ENCODE results near the gene TUB. TPM values are rescaled to one million over a fixed set of nuclear protein-coding genes. Genes with fewer than 3 reads are reported as not detected.
A peak's percentile ranks its signal among the peaks of the same experiment; 100 is the strongest.

TUB gene
- polyA plus RNA-seq, 4 donors: 0.54 to 8.8 (median 3.5) TPM; not detected in 1

GRCh38 chr11:8061555-8062428, 19.2 kb upstream of the TUB start:
- DNase-seq: no peak
- Histone ChIP-seq H3K36me3 (ENCODE audit: control insufficient read depth in 3 of 3, insufficient read depth in 2 of 3, low read depth in 1 of 3, low read length in 3 of 3) (no peaks in the 10 kb centered on the region), H3K9me3 (ENCODE audit: control insufficient read depth in 2 of 2, insufficient read depth in 1 of 2, low read depth in 1 of 2, low read length in 1 of 2) (no peaks in the 10 kb centered on the region), H3K4me1 (ENCODE audit: control insufficient read depth in 3 of 3, insufficient read depth in 2 of 3, low read depth in 1 of 3, low read length in 2 of 3) (peaks cover 0 to 5% (median 0%) of the 10 kb centered on the region in 3 donors), H3K27me3 (ENCODE audit: control insufficient read depth in 3 of 3, insufficient read depth in 3 of 3, low read length in 3 of 3) (no peaks in the 10 kb centered on the region), H3K4me3 (ENCODE audit: low read depth in 1 of 3, low read length in 3 of 3) (no peak overlapping the region), H3K27ac (ENCODE audit: low read depth in 1 of 3, low read length in 2 of 3) (no peak overlapping the region)
- FAIRE-seq: no peak
- 91 to 94% (median 91%) methylated on average over 21 to 22 of the region's 22 CpGs for WGBS, 3 donors

DNA sequence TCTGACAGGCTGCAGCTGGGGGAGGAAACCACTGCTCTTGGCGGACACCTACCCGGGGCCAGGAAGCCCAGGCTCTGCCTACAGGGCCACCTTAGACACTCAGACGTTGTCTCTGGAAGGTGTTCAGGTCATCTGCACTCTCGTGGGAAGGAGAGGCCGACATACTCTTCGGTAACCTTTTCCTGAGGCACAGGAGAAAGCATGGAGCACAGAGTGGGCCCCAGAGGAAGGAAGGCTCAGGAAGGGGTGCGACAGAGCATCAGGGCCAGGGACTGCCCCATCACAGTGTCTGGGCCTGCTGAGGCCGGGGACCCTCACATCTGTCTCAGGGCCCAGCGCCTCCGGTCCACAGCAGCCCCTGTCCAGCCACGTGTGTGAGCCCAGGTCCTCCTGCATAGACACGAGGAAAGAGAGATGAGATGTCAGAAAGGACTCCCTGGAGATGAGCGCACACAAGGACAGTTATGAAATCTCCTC, 18.2 kb upstream of the TUB start:
- no peaks in the 10 kb centered on the region for H3K27me3 ChIP-seq (ENCODE audit: control insufficient read depth in 3 of 3, insufficient read depth in 3 of 3, low read length in 3 of 3)
- H3K4me1 ChIP-seq (ENCODE audit: control insufficient read depth in 3 of 3, insufficient read depth in 2 of 3, low read depth in 1 of 3, low read length in 2 of 3): peaks cover 0 to 3% (median 0%) of the 10 kb centered on the region in 3 donors
- H3K27ac ChIP-seq (ENCODE audit: low read depth in 1 of 3, low read length in 2 of 3): peak overlapping the region in 1 of 3 donors; percentile 9
- H3K9me3 ChIP-seq (ENCODE audit: control insufficient read depth in 2 of 2, insufficient read depth in 1 of 2, low read depth in 1 of 2, low read length in 1 of 2): no peaks in the 10 kb centered on the region
- H3K4me3 ChIP-seq (ENCODE audit: low read depth in 1 of 3, low read length in 3 of 3): no peak overlapping the region
- DNase-seq (no peak), FAIRE-seq (no peak)
- no peaks in the 10 kb centered on the region for H3K36me3 ChIP-seq (ENCODE audit: control insufficient read depth in 3 of 3, insufficient read depth in 2 of 3, low read depth in 1 of 3, low read length in 3 of 3)
- WGBS, 3 donors: 77 to 84% (median 78%) methylated on average over 13 of the region's 13 CpGs

DNA sequence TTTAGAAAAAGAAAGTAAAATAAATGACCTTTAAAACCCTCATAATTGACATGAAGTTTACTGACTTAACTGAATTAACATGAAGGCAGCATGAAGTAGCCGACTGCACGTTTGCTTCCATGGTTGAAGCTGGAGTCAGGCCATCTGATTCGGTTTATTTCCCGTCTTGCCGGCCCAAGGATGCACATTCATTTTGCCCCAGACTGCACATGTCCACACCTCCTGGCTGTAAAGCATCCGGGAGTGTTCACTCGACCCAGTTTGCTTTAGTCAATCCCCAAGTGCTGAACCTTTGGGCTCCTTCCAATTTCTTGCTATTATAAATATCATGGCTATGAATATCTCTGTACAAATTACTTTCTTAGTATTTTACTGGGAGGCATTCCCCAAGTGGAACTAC, 17.7 kb upstream of the TUB start:
- Histone ChIP-seq H3K27me3 (ENCODE audit: control insufficient read depth in 3 of 3, insufficient read depth in 3 of 3, low read length in 3 of 3) (no peaks in the 10 kb centered on the region), H3K36me3 (ENCODE audit: control insufficient read depth in 3 of 3, insufficient read depth in 2 of 3, low read depth in 1 of 3, low read length in 3 of 3) (no peaks in the 10 kb centered on the region), H3K9me3 (ENCODE audit: control insufficient read depth in 2 of 2, insufficient read depth in 1 of 2, low read depth in 1 of 2, low read length in 1 of 2) (no peaks in the 10 kb centered on the region), H3K27ac (ENCODE audit: low read depth in 1 of 3, low read length in 2 of 3) (no peak overlapping the region), H3K4me1 (ENCODE audit: control insufficient read depth in 3 of 3, insufficient read depth in 2 of 3, low read depth in 1 of 3, low read length in 2 of 3) (peaks cover 0 to 3% (median 0%) of the 10 kb centered on the region in 3 donors), H3K4me3 (ENCODE audit: low read depth in 1 of 3, low read length in 3 of 3) (no peak overlapping the region)
- FAIRE-seq (no peak), DNase-seq (no peak)
- WGBS, 3 donors: 29 to 37% (median 31%) methylated on average over 7 of the region's 7 CpGs

GRCh38 chr11:8065031-8065430, 16.0 kb upstream of the TUB start:
- Histone ChIP-seq H3K27ac (ENCODE audit: low read depth in 1 of 3, low read length in 2 of 3) (no peak overlapping the region), H3K36me3 (ENCODE audit: control insufficient read depth in 3 of 3, insufficient read depth in 2 of 3, low read depth in 1 of 3, low read length in 3 of 3) (no peaks in the 10 kb centered on the region), H3K9me3 (ENCODE audit: control insufficient read depth in 2 of 2, insufficient read depth in 1 of 2, low read depth in 1 of 2, low read length in 1 of 2) (no peaks in the 10 kb centered on the region), H3K4me1 (ENCODE audit: control insufficient read depth in 3 of 3, insufficient read depth in 2 of 3, low read depth in 1 of 3, low read length in 2 of 3) (peaks cover 2 to 7% (median 3%) of the 10 kb centered on the region in 3 donors), H3K4me3 (ENCODE audit: low read depth in 1 of 3, low read length in 3 of 3) (no peak overlapping the region), H3K27me3 (ENCODE audit: control insufficient read depth in 3 of 3, insufficient read depth in 3 of 3, low read length in 3 of 3) (no peaks in the 10 kb centered on the region)
- 93 to 96% (median 95%) methylated on average over 2 of the region's 2 CpGs for WGBS, 3 donors
- FAIRE-seq: no peak
- DNase-seq: no peak

GRCh38 chr11:8066036-8066910, 14.7 kb upstream of the TUB start:
- H3K4me1 ChIP-seq (ENCODE audit: control insufficient read depth in 3 of 3, insufficient read depth in 2 of 3, low read depth in 1 of 3, low read length in 2 of 3): peaks cover 2 to 7% (median 3%) of the 10 kb centered on the region in 3 donors
- DNase-seq: no peak
- FAIRE-seq: no peak
- H3K27ac ChIP-seq (ENCODE audit: low read depth in 1 of 3, low read length in 2 of 3): no peak overlapping the region
- H3K27me3 ChIP-seq (ENCODE audit: control insufficient read depth in 3 of 3, insufficient read depth in 3 of 3, low read length in 3 of 3): no peaks in the 10 kb centered on the region
- no peak overlapping the region for H3K4me3 ChIP-seq (ENCODE audit: low read depth in 1 of 3, low read length in 3 of 3)
- WGBS, 3 donors: 74 to 83% (median 81%) methylated on average over 17 of the region's 17 CpGs
- no peaks in the 10 kb centered on the region for H3K36me3 ChIP-seq (ENCODE audit: control insufficient read depth in 3 of 3, insufficient read depth in 2 of 3, low read depth in 1 of 3, low read length in 3 of 3)
- H3K9me3 ChIP-seq (ENCODE audit: control insufficient read depth in 2 of 2, insufficient read depth in 1 of 2, low read depth in 1 of 2, low read length in 1 of 2): no peaks in the 10 kb centered on the region

GRCh38 chr11:8066911-8067455, 14.0 kb upstream of the TUB start:
- Histone ChIP-seq H3K27me3 (ENCODE audit: control insufficient read depth in 3 of 3, insufficient read depth in 3 of 3, low read length in 3 of 3) (peaks cover 0 to under 1% (median 0%) of the 10 kb centered on the region in 3 donors), H3K9me3 (ENCODE audit: control insufficient read depth in 2 of 2, insufficient read depth in 1 of 2, low read depth in 1 of 2, low read length in 1 of 2) (no peaks in the 10 kb centered on the region), H3K4me3 (ENCODE audit: low read depth in 1 of 3, low read length in 3 of 3) (no peak overlapping the region), H3K36me3 (ENCODE audit: control insufficient read depth in 3 of 3, insufficient read depth in 2 of 3, low read depth in 1 of 3, low read length in 3 of 3) (no peaks in the 10 kb centered on the region), H3K4me1 (ENCODE audit: control insufficient read depth in 3 of 3, insufficient read depth in 2 of 3, low read depth in 1 of 3, low read length in 2 of 3) (peaks cover 2 to 7% (median 3%) of the 10 kb centered on the region in 3 donors), H3K27ac (ENCODE audit: low read depth in 1 of 3, low read length in 2 of 3) (no peak overlapping the region)
- DNase-seq (no peak), FAIRE-seq (no peak)
- 64 to 70% (median 66%) methylated on average over 10 of the region's 10 CpGs for WGBS, 3 donors

- H3K27ac ChIP-seq (ENCODE audit: low read depth in 1 of 3, low read length in 2 of 3): no peak overlapping the region
- H3K4me3 ChIP-seq (ENCODE audit: low read depth in 1 of 3, low read length in 3 of 3): no peak overlapping the region
- H3K27me3 ChIP-seq (ENCODE audit: control insufficient read depth in 3 of 3, insufficient read depth in 3 of 3, low read length in 3 of 3): peaks cover 0 to 5% (median 0%) of the 10 kb centered on the region in 3 donors
- DNase-seq (no peak), FAIRE-seq (no peak)
- H3K36me3 ChIP-seq (ENCODE audit: control insufficient read depth in 3 of 3, insufficient read depth in 2 of 3, low read depth in 1 of 3, low read length in 3 of 3): no peaks in the 10 kb centered on the region
- peaks cover 2 to 7% (median 3%) of the 10 kb centered on the region in 3 donors for H3K4me1 ChIP-seq (ENCODE audit: control insufficient read depth in 3 of 3, insufficient read depth in 2 of 3, low read depth in 1 of 3, low read length in 2 of 3)
- 86 to 91% (median 90%) methylated on average over 4 of the region's 4 CpGs for WGBS, 3 donors
- no peaks in the 10 kb centered on the region for H3K9me3 ChIP-seq (ENCODE audit: control insufficient read depth in 2 of 2, insufficient read depth in 1 of 2, low read depth in 1 of 2, low read length in 1 of 2)
Observed at GRCh38 chr11:8067567-8067928, 13.5 kb upstream of the TUB start.

- peaks cover 0 to 7% (median 0%) of the 10 kb centered on the region in 3 donors for H3K27me3 ChIP-seq (ENCODE audit: control insufficient read depth in 3 of 3, insufficient read depth in 3 of 3, low read length in 3 of 3)
- peaks cover 2 to 7% (median 3%) of the 10 kb centered on the region in 3 donors for H3K4me1 ChIP-seq (ENCODE audit: control insufficient read depth in 3 of 3, insufficient read depth in 2 of 3, low read depth in 1 of 3, low read length in 2 of 3)
- no peak overlapping the region for H3K4me3 ChIP-seq (ENCODE audit: low read depth in 1 of 3, low read length in 3 of 3)
- WGBS, 3 donors: 57 to 68% (median 65%) methylated on average over 13 of the region's 13 CpGs
- no peak for FAIRE-seq
- H3K9me3 ChIP-seq (ENCODE audit: control insufficient read depth in 2 of 2, insufficient read depth in 1 of 2, low read depth in 1 of 2, low read length in 1 of 2): no peaks in the 10 kb centered on the region
- peak overlapping the region; percentile 9 to 17 (median 15) for H3K27ac ChIP-seq (ENCODE audit: low read depth in 1 of 3, low read length in 2 of 3)
- DNase-seq: no peak
- H3K36me3 ChIP-seq (ENCODE audit: control insufficient read depth in 3 of 3, insufficient read depth in 2 of 3, low read depth in 1 of 3, low read length in 3 of 3): no peaks in the 10 kb centered on the region
Observed at GRCh38 chr11:8067929-8068575, 13.0 kb upstream of the TUB start.

All from small intestine (tissue), 7 donors.